HG02798 (cell line): Measurements from ENCODE around the gene SH3RF3.

Source experiments
- ATAC-seq: cut with Tn5 transposase; IDR thresholded peaks from one replicate; pipeline ENCODE4 v1.9.1; 2021; ENCODE audit warnings: mild to moderate bottlenecking; ENCODE audit not compliant: unreplicated experiment, poor library complexity

The SH3RF3 gene

DNA sequence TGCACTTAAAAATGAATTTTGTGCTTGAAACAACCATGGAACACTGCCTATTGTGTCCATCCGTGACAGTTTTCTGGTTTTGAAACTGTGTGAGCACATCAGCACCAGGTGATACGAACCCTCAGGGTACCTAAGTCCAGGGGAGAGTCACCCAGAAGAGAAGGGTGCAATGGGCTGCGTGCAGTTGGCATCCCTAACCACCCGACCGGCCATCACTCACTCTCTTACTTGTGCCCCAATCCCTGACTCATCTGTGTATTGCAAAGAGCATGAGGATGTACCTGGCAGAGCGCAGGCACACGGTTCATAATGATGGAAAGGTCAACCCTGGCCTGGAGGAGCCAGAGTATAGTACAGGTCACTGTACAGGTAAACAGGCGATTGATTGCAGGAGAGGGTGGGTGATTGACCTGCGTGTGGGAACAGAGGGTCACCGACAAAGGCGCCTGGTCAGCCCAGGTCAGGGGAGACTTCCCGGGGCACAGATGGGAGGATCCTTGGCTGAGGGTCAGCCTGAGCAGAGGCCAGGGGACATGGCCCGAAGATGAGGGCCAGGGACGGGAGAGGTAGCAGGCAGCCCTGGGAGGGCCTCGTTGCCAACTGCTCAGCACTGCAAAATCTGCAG lies 324.5 kb downstream of the SH3RF3 start:
- no peak for ATAC-seq

DNA sequence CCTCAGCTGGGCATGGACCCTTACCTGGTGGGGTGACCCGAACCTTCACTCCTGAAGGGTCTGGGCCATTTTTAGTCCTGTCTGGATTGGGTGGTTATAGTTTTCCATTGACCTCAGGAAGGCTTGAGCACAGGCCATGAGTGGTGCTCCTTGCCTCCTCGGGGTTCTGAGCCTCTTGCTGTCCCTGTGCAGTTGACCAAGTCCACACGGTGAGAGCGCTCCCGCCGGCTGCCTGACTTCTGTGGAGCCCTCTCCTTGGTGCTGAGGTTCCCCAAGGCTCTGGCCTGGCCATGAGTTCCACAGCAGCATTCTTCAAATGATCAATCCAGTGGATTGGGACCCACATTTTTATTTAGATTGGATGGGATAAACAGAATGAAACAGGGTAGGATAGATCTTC lies 325.3 kb downstream of the SH3RF3 start:
- no peak for ATAC-seq

DNA sequence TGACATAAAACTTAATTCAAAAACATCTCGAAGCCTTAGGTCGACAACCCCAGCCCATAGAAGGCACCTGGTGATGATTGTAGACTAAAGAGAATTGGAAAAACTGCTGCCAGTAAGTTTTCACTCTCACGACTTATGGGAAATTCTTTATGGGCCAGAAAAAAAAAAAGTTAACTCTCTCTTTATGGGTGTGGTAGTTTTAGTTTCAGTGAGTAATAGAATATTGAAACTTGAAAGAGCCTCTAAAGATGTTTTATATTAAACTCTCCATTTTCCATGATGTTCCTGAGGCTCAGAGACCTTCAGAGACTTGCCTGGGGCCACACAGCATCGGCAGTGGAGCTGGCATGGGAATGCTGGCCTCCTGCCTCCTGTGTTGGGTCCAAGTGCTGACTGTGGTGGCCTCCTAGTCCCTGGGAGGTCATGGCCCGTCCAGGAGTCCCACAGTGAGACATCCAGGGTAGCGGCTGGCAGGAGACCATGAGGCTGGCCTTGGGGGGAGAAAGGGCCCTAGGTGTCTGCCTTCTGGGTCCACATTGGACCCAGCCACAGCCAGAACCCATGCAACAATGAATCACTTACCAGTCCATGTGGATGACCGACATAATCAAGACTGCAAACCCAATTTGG lies 325.9 kb downstream of the SH3RF3 start:
- no peak for ATAC-seq

DNA sequence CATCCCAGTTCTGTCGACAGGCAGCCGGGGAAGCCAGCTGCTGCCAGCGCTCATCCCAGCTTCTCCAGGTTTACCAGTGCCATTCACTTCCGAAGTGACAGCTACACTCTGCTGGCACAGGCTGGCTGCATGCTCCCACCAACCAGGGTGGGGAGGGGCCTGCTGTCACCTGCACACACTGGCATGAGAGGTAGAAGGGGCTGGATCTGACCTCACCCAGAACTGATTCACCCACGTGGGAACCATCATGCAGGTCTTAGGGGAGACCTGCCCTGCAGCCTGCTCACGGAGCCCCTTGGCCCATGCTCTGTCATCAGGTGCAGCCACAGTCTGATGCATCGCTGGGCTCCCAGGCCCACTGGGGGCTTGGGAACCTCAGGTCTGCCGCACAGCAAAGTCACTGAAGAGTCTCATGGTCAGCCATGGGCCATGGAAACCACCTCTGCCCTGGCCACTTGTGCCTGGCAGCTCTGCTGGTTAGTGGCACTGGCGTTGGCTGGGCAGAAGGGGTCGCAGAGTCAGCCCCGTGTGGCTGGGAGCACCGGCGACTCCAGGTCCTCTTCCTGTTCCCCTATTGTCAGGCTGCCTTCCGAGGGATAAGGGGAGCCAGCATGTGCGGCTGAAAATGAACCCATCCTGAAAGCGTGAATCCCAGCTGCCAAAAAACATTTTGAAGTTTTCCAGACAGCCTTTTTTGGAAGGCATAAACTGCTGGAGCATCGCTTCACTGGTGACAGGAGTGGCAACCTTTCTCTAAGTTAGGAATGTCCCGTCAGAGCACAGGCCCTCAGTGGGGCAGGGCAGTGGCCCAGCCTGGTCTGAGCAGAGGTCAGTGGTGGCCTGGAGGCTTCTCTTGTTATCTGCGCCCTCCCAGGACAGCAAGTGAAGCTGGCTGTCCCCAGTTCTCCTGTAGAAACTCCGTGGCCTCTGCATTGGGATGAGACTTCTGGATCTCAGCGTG lies 327.0 kb downstream of the SH3RF3 start:
- ATAC-seq, result no peak

DNA sequence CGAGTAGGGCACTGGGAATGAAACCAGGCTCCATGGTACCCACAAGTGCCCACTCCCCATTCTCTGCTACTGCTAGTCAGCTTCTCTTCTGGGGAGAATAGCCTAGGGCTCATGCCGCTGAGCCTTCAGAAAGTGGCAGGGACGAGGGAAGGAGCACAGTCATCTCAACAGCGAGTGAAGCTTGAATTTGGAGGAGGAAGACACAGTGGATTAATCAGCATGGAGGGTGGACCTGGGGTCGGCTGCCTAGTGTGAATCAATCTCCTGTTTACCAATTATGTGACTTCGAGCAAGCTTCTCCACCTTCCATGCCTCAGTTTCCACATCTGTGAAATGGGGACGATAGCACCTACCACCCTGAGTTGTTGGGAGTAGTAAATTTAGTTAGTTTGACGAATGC lies 327.8 kb downstream of the SH3RF3 start:
- ATAC-seq, result no peak

DNA sequence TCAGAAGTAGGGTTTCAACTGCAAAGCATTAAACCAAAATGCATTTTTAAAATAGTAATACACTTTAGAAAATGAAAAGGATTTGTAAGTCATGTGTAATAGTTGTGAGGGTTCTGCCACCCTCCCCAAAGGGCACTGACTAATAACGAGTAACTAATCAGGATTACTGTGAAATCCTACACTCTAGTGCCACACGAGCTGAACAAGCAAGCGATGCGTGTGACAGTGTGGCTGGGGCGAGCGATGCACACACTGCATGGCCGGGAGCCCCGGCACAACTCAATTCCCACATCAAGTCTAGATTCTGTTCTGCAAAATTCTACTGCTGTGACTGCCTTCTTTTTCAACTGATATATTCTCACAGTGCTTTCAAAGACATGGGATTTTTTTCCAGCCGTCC lies 328.4 kb downstream of the SH3RF3 start:
- ATAC-seq, result no peak

DNA sequence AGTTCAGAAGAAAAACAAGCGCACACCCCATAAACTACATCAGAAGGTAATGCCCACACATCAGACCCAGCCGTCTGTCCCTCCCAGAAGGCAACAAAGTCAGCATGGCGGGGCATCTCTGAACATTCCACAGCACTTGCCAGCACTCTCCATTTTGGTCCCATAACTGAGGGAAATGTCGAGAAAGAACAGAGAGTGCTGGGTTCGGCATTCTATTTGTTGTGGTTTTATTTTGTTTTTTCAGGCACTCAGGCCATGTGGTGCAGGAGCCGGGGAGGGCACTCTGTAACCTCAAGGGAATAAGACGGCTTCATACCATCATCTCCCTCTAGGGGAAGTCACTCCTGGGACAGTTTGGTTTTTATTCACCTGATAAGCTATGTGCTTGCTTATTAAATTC lies 328.8 kb downstream of the SH3RF3 start:
- ATAC-seq, result no peak

DNA sequence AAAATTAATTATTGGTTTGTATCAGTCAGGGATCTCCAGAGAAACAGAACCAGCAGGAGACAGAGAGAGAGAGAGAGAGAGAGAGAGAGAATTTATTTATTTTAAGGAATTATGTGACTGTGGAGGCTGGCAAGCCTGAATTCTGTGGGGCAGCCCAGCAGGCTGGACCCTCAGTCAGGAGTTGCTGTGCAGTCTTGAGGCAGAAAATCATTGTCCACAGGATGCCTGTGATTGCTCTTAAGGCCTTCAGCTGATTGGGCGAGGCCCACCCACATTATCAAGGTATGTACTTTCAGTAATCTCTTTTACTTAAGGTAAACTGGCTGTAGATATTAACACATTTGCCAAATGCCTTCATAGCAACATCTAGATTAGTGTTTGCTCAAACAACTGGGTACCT lies 329.5 kb downstream of the SH3RF3 start:
- ATAC-seq, result no peak

DNA sequence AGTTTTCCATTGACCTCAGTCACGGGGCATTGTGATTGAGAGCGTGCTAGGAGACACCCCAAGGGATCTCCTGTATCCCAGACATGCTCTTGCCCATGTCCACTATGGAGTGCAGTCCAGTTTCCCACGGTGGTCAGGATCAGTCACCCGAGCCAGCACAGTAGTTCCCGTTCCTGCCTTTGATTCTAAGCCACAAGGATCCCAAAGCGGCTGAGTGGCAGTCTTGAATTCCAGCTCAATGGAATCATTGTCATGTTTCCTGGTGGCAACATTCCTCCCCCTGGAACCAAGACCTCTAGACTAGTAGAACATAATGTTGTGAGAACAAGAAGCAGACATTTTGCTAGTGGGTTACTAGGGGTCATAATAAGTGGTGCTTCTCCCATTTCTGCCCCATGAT lies 330.5 kb downstream of the SH3RF3 start:
- no peak for ATAC-seq

DNA sequence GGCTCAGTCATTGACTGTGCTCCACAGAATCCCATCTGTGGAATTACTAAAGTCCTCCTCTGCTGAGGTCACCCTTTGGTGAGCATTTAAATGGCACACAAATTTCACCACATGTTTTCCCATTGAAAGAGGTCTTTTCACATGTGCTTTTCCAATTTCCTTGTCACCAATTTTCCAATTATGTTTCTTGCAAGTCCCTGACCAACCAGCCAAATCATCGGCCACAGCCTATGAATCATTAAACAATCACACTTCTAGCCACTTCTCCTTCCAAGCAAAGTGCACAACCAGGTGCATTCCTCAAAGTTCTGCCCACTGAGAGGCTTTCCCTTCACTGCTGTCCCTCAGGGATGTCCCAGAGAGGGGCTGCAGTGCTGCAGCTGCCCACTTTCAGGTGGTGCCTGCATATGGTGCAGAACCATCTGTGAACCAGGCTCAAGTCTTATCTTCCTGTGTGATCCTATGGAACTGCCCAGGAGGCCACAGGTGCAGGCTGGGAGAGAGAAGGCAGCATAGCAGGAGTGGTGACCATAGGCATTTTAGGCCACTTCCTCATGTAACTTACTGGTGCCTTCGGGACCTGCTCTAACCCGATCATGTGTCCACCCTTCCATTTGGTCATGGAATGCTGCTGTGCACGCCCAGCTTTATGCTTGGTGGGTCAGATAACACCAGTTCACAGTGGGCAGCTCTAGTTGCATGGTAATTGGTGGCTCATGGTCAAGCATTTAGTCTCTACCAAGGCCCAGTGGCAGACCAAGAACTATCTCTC lies 331.7 kb downstream of the SH3RF3 start:
- no peak for ATAC-seq

DNA sequence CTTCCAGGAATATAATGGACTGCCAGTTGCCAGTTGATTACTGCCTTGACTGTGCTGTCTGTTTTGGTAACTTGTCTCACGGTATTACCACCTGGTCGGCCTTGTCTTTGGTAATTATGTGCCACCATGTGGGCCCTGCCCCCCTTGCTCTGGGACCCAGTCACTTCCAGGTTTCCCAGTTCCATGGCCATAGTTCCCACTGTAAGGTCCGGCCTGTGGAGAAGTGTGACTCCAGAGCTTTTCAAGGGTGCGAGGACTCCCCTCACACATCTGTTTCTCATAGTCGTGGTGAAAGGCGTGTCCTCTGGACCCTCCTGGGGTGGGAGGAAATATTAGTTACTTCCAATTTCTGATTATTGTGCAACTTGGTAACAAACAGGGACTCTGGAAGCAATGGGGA lies 334.2 kb downstream of the SH3RF3 start:
- ATAC-seq, result no peak

DNA sequence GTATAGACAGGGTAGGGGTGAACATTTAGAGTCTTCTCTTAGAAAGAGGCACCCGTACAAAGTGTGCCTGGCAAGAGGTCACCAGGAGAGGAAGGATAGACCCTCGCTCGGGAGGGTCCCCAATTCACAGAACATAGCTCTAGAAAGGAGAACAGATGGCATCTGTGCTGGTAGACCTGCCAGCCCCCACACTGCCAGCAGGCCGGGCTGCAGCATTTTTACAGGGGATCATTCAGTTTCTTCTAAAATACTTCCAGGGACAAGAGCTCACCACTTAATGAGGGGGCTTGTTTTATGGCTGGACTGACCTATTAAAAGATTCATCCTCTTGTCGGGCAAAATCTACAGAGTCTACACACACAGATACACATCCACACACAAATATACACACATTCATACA lies 334.9 kb downstream of the SH3RF3 start:
- no peak for ATAC-seq

DNA sequence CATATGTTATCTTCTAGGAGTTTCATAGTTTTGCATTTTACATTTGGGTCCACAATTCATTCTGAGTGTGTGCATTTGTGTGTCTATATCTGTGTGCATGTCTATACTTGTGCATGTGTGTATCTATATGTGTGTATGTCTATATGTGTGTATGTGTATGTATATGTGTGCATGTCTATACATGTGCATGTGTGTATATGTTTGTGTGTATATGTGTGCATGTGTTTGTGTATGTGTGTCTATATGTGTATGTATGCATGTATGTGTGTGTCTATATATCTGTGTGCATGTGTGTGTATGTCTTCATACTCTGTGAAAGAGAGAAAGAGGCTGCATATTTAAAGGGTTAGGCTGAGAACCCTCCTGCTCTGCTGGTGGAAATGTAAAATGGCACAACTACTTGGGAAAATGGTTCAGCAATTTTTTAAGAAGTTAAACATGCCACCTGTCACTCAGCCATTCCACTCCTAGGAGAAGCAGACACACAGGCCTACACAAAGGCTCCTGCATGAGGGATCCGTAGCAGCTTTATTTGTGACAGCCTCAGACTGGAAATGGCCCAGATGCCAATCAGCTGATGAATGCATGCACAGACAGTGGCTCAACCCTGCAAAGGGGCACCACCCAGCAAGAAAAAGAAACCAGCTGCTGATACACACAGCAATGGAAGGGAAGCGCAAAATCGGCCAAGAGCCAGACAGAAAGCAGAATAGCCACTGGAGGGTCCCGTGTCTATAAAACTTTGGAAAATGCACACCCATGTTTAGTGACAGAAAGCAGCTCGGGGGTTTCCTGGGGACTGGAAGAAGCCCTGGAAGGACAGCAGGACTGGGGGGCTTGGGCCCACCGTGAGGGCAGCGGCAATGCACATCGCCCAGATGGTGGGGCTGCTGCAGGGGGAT lies 337.9 kb downstream of the SH3RF3 start:
- no peak for ATAC-seq

DNA sequence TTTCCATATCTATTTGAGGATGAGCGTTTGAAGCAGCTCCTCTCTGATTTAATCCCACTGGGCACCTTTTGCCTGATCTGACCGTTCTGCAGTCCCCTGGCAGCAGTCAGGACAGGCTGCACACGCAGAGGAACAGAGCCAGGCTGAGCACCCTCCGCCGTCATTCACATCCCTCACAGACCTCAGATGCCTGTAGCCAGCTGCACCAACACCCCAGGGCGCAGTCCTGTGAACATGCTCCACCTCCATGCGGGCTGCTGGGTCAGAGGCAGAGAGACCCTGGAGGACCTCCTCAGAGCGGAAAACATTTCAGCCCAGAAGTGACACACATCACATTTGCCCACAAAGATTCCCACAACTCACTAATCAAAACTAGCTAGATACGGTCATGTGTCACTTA lies 338.7 kb downstream of the SH3RF3 start:
- ATAC-seq, result no peak

DNA sequence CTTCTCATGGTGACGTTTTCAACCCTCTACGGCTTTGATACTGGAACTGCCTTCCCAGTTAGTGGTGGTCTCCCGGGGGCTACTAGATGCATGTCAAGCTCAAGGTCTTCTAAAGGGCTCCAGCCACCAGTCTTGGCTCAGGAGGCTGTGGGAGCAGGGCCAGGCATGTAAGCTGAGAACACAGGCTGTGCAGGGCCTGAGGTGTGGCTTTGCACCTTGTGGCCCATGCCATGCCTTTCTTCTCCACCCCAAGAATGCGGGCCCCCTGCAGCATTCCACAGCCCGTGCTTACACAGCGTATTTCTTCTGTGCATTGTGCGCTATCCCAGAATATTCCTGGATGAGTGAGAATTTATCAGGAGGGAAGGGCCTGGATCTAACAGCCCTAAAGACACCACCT lies 339.9 kb downstream of the SH3RF3 start:
- ATAC-seq, result no peak

DNA sequence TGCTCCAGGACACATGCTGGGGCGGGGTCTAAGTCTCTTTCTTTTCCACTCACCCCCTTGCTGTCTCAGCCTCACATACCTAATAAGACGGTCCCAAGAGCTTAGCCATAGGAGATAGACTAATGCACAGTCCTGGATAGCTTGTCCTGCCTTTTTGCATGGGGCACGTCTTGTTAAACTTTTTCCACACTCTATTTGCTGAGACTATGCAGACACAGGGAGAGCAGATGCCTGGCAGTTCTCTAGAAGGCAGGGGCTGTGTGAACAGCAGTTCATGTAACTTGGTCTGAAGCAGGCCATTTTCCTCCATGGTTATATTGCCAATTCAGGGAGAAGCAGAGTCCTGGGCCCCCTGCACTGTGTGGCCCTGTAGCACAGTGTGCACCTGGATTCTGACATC lies 342.7 kb downstream of the SH3RF3 start:
- ATAC-seq, result no peak

DNA sequence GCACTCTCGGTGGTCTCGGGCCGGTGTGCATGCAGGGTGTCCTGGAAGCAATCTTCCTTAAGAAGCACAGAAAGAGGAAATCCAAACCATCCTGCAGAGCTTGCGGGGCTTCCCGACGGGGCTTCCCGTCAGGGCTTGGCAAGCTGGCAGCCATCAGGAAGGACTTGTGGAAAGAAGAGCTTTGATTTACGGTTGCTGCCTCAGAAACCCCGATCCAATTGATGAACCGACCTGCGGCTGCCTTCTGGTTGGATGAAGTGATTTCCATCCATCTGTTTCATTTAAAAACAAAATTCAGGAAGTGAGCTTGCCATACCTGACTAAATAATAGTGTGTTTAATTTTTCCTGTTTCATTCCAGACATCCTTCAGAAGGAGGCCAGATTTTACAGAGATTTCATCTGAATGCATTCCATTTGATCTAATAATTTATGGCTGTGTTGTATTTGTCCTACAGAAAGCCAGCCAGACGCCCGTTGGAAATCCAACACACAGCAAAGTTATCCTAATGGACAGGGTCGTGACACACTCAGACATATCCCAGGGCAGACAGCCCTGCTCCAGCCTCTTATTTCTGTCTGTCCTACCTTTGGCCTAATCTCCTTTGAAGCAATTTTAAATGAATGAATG lies 343.4 kb downstream of the SH3RF3 start:
- ATAC-seq, result no peak

DNA sequence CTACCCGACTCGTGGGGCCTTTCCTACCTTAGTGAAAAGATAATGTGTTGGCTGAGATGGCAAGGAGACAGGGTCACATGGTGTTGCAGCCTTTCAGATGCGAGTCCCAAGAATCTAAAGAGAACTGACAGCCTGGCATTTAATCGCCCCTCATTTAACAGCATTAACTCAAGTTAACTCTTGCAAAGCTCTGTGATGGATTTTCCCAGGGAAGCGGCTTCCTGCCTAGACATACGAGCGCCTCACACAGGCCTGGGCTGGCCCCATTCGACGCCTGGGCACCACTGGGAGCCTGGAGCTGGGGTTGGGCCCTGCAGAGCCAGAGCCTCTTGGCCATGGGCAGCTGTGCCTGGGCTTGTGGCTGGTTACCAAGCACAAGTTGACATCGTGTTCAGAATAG lies 344.0 kb downstream of the SH3RF3 start:
- no peak for ATAC-seq

DNA sequence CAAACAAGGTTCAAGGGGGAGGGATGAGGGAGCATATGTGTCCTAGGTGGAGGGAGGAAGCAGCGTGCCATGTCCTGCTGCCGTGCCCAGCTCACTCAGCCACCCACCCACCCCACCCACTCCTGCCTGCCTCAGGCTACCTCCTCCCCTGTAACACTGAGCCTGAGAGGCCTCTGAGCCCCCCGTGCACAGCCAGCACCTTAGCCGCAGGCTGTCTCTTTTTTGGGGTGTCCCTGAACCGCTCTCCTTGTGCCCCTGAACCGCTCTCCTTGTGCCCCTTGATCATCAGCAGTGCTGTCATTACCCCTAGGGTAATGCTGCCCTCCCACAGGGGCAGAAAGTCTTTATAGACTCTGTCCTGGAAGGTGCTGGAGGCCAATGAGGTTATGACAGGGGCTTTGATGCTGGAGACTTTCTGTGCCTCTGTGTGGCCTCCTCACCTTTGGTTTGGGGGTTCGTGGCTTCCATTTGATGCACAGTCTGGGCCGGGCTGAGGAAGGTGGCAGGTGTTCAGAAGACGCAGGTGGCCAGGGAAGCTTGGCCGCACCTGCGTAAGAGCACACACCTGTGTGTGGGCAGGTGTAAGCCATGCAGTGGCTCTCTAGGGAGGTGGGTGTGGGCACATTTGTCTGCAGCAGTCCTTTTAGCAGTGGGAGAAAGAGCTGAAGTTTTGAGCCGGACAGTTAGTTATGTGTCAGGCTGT lies 344.8 kb downstream of the SH3RF3 start:
- no peak for ATAC-seq
